GM18868 (cell line): ENCODE results near the gene TRIM28.
"Not testable (repeated sequence)": the region's sequence is repeated elsewhere in the genome, so short reads cannot be mapped to it uniquely, and the experiment has no call there.

Experiments
- ATAC-seq: cut with Tn5 transposase; IDR thresholded peaks from one replicate; pipeline ENCODE4 v1.9.1; 2021; ENCODE audit warnings: mild to moderate bottlenecking, moderate library complexity; ENCODE audit not compliant: unreplicated experiment

The TRIM28 gene

GRCh38 chr19:58543826-58544590 lies at the start of gene TRIM28:
TSS of gene TRIM28 (plus strand) at chr19:58544064. CDS start at chr19:58544758, 694 bp downstream.
- peak; percentile 84 for ATAC-seq

GRCh38 chr19:58497634-58498170 lies 46.2 kb upstream of the TRIM28 start:
- ATAC-seq: no peak

DNA sequence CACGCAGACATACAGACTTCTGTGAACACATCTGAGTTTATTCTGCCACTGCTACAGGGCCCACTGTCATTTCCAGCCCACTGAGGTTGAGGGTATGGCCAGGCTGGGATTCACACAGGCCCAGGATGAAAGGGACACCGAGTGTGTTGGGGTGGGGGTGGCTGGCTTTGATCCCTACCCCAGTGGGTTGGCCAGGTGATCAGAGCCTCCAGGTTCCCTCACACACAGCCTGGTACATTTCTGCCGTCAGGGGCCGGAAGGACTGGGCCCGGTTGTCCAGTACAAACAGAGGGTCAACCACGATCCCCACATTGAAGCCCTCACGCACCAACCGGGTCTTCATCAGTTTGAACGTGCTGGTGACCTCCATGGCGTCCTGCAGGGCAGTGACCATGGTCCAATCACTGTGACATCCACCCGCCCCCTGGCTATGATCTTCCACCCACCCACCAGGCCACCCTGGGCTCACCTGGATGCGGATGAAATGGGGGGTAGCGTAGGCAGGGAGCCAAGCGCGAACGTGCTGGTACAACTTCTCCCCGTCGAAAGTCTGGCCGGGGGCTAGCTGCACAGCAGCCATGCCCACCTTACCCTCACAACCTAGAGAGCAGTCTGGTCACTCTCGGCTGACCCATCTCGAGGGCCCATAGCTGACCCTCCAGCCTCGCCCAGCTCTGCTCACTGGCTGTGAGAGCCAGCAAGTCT lies 45.4 kb upstream of the TRIM28 start:
- peak; percentile 17 for ATAC-seq

DNA sequence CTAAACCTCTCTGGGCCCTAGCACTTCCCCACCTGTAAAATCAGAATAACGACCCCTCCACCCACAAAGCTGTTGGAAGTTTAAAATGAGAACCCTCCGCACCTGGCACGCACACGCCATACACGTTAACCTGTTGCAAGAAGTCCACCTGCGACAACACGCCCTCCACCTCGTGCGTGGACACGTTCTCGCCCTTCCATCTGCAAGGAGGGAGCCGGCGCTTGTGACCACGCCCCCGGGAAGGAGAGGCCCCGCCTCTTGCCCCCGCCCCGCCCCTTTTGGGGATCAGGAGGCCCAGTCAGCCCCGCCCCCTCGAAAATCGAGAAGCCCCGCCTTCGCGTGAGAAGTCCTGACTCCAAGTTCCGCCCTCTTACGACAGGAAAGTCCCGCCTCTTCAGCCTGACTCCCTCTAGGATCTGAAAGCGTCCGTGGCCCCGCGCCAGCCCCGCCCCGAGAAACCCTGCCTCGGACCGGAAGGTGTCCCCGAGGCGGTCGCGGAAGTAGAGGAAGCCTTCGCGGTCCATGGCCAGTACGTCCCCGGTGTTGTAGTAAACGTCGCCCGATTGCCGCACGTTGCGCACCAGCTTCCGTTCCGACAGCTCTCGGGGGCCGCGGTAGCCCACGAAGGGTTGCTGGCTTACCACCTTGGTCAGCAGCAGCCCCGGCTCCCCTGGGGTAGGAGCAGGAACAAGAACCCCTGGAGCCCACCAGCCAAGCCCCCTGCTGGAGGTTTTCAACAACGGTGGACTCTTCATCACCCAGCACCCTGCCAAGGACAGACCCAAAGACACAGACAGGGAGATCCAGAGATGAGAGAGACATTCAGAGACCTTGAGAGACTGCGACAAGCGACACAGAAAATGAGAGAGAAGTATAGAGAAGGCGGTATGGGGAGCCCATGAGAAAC lies 44.6 kb upstream of the TRIM28 start:
- peak; percentile 95 for ATAC-seq

DNA sequence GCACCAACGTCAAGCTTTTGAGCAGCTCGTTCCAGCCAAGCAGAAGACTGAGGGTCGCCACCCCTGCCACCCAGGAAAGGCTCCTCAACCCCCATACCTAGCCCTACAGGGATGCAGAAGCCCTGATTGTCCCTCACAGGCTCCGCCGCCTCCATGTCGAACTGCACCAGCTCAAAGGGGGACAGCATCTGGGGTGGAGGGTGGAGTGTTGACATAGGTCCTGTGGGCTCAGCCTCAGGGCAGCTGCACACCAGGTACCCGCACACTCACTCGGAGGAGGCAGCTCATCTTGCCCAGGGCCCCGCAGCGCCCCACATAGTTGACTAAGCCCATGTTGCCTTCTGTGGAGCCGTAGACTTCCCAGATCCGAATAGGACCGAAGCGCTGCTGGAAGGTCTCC lies 43.6 kb upstream of the TRIM28 start:
- no peak for ATAC-seq

DNA sequence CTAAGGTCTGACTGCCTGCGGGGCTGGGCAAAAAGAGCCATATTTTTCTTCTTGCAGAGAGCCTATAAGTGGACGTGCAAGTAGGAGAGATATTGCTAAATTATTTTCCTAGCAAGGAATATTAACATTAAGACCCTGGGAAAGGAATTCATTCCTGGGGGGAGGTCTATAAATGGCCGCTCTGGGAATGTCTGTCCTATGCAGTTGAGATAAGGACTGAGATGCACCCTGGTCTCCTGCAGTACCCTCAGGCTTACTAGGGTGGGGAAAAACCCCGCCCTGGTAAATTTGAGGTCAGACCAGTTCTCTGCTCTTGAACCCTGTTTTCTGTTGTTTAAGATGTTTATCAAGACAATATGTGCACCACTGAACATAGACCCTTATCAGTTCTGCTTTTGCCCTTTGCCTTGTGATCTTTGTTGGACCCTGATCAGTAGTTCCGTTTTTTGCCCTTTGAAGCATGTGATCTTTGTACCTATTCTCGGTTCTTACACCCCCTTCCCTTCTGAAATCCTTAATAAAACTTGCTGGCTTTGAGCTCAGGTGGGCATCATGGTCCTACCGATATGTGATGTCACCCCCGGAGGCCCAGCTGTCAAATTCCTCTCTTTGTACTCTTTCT lies 36.2 kb upstream of the TRIM28 start:
- not testable (repeated sequence) for ATAC-seq

DNA sequence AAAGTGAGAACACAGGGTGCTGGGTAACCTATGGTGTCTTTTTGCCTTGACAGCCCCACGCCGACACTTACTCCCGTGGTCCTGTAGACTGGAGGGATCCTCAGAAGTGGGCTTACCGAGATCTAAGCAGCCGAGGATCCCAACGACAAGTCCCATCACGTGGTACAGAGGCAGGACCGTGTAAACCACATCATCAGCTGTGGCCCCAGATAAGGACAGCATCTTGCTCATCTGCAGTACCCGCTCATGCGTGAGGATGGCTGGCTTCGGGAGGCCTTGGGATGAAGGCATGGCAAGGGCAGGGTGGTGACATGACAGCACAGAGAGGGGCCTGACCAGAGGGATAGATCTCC lies 34.2 kb upstream of the TRIM28 start:
- no peak for ATAC-seq

DNA sequence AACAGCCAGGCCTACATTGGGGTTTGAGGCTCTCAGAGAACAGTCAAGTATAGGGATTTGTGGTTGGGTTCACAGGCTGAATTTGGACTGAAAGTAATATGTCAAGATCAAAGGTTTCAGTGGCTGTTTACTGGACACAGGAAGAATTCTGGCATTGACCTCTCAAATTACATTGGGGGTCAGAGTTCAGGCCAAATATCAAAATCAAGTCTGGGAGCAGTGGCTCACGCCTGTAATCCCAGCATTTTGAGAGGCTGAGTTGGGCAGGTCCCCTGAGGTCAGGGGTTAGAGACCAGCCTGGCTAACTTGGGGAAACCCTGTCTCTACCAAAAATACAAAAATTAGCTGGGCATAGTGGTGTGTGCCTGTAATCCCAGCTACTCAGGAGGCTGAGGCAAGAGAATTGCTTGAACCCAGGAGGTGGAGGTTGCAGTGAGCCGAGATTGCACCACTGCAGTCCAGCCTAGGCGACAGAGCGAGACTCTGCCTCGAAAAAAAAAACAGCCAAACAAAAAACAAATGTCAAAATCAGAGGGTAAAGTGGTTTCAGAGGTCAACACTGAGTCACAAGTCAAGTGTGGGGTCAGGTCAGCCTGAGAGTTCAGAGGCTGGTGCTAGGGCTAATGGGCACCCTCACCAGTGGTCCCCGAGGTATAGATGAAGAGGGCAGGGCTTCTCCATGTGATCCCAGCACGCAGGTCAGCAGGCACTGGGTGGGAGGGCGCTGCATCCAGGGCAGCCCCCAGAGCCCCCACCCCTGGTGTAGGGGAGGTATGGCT lies 33.6 kb upstream of the TRIM28 start:
- ATAC-seq: no peak

GRCh38 chr19:58511353-58512208 lies 32.3 kb upstream of the TRIM28 start, which contains the start of gene SLC27A5:
TSS of gene SLC27A5 (minus strand) at chr19:58511992. CDS start at chr19:58511955, 37 bp downstream.
- no peak for ATAC-seq

GRCh38 chr19:58513213-58513693 lies 30.6 kb upstream of the TRIM28 start:
- ATAC-seq: no peak

DNA sequence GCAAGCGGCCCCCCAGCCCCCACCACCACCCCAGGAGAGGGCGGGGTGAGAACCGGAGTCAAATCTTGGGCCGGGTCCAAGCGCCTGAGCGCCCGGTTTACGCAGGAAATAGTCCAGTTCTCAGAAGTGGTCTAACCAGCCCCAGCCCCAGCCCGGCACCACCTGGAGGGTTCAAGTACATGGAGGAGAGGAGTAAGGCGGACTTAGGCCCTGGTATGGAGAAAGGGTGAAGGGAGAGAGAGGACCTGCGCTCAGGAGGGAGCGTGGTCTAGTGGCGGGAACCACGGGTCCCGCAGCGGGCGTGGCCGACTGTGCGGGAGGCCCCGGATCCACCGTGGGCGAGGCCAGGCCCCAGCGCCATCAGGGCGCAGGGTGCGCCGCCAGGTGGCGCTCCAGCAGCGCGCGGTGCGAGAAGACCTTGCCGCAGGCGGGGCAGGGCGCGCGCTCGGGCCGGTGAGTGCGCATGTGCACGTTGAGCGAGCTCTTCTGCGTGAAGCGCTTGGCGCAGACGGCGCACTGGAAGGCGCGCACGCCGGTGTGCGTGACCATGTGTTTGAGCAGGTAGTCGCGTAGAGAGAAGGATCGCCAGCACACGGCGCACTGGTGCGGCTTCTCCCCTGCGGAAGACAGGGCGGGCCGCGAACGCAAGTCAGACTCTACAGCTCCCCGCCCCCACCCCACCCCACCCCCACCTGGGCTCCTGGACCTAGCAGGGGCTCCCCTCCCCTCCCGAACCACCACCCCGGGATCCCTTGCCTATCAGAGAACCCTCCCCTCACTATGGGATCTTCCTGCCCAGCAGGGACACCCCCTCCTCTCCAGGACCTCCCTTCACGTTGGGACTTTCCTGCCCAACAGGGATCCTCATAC lies 29.9 kb upstream of the TRIM28 start:
- peak; percentile 80 for ATAC-seq

DNA sequence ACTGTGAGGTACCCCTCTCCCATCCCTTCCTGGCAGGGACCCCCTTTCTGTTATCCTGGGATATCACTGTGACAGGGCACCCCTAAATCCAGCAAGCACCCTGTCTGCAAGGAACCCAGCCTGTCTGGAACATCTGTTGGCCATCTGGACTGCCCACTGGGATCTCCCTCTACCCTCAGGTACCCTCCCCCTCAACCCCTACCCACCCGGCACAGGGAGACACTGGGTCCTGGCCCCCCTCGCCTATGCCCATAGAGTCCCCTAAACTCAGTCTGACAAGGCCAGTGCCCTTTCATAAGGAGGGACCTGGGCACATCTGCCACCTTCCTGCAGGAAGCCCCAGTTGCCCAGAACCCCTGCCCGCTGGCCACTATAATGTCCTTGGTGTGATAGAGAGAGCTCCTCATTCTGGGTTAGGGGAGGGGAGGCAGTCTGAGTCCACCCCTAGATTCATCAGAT lies 29.3 kb upstream of the TRIM28 start:
- no peak for ATAC-seq

DNA sequence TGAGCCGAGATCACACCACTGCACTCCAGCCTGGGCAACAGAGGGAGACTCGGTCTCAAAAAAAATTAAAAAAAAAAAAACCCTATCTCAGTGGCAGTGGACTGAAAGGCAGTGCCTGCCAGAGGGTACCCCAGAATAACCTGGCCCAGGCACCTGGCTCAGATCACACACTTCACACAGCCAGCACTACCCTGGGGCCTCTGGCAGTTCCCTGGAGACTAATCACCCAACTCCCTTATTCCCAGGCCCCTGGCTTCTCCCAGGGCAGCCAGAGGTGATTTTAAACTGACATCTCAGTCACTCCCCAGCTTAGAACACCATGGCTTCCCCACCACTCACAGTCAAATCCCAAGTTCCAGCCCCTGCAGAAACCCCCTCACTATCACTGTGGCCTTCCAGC lies 28.6 kb upstream of the TRIM28 start:
- no peak for ATAC-seq

DNA sequence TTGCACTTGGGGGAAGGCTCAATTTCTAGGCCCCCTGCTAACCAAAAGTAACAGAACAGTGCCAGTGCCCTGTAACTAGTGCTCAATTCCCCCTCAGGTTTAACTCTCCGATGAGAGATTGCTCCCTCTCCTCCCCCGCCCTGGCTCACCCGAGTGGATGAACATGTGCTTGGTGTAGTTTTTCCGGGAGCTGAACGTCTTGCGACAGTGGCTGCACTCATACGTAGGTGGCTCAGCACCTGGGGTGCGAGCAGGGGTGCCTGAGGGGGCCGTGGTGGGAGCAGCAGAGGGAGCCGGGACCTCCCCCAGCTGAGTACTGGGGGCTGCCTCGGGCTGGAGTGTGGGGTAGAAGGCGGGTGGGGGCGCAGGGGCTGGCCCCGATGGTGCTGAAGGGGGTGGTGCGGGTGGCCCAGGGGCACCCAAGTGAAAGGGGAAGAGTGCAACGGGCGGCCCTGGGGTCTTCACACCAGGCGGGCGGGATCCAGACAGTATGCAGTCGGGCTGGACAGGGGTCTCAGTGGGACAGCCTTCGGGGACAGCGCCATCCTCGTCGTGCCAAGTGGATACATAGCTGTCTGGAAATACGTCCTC lies 27.5 kb upstream of the TRIM28 start:
- ATAC-seq: no peak

GRCh38 chr19:58516964-58517833 lies 26.7 kb upstream of the TRIM28 start:
- ATAC-seq: no peak
